ENCODE measurements around the gene SLC26A1. TPM values are rescaled to one million over a fixed set of nuclear protein-coding genes. Genes with fewer than 3 reads are reported as not detected.

The SLC26A1 gene
- total RNA-seq, 4 donors from 2014 or later, result 0.15 to 0.61 (median 0.19) TPM; not detected in 1

DNA sequence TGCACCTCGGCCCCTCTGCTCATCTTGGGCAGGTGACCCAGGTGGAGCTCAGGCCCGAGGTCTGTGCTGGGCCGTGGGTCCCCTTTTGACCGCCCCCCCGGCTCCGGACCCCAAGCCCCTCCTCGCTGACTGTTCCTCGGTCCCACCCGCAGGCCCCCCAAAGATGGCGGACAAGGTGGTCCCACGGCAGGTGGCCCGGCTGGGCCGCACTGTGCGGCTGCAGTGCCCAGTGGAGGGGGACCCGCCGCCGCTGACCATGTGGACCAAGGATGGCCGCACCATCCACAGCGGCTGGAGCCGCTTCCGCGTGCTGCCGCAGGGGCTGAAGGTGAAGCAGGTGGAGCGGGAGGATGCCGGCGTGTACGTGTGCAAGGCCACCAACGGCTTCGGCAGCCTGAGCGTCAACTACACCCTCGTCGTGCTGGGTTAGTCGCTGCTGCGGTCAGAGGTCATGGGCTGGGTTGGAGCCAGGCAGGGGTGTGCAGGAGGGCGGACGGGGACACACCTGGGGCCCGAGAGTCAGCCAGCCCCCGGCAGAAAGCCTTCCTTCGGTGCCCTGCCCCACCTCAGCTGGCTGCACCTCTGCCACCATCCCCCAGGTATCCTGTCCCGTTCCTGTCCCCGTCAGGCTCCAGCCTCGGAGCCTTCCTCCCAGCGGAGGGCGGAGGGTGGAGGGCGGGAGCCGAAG, 29.0 kb upstream of the SLC26A1 start:
- no peak for DNase-seq (ENCODE audit: low spot score in 2 of 2)
- WGBS, 2 donors, result 81 to 88% methylated on average over 30 to 35 of the region's 46 CpGs
- no peak overlapping the region for H3K4me3 ChIP-seq (ENCODE audit: low read depth, poor library complexity, severe bottlenecking)
- TF ChIP-seq POLR2A (IDR thresholded peaks at IDR 0.05), result no peak
- TF ChIP-seq, protein P1, sequence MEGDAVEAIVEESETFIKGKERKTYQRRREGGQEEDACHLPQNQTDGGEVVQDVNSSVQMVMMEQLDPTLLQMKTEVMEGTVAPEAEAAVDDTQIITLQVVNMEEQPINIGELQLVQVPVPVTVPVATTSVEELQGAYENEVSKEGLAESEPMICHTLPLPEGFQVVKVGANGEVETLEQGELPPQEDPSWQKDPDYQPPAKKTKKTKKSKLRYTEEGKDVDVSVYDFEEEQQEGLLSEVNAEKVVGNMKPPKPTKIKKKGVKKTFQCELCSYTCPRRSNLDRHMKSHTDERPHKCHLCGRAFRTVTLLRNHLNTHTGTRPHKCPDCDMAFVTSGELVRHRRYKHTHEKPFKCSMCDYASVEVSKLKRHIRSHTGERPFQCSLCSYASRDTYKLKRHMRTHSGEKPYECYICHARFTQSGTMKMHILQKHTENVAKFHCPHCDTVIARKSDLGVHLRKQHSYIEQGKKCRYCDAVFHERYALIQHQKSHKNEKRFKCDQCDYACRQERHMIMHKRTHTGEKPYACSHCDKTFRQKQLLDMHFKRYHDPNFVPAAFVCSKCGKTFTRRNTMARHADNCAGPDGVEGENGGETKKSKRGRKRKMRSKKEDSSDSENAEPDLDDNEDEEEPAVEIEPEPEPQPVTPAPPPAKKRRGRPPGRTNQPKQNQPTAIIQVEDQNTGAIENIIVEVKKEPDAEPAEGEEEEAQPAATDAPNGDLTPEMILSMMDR (IDR thresholded peaks at IDR 0.05), result no peak
- intact Hi-C loops (cut with DNase I; ENCODE audit: low total_unique reads), result no loop called here

DNA sequence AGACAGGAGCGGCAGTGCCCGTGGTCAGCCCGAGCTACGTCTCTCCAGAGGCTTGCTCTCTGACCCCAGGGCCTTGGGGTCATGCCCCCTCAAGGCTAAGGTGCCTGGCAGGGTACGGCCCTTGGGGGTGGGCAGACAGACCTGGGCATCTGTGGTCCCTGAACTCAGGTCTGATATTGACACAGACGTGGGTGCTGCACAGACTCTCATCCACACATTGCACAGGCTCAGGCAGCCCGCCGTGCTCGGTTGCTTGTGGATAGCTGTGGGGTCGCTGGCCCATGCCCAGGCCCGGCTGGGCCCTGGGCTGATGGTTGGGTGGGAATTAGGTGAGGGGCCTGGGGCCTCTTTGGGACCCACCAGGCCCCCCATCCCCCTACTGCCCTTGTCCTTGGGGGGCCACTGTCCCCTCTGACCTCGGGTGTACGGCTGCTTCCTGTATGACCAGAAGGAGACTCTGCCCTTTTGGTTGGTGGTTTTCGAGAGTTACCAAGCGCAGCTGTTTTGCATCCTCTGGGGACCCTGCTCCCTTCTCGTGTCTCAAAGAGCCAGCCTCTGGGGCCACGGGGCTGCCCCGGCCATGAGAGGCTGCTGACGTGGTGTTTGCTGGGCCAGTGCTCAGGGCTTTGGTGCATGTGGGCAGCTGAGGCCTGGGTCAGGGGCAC, 28.3 kb upstream of the SLC26A1 start:
- intact Hi-C loops (cut with DNase I; ENCODE audit: low total_unique reads), result no loop called here
- WGBS, 2 donors, result 83 to 91% methylated on average over 13 to 19 of the region's 19 CpGs
- DNase-seq (ENCODE audit: low spot score in 2 of 2), result no peak
- TF ChIP-seq POLR2A (IDR thresholded peaks at IDR 0.05), result no peak
- TF ChIP-seq, protein P1 (IDR thresholded peaks at IDR 0.05), result no peak
- no peak overlapping the region for H3K4me3 ChIP-seq (ENCODE audit: low read depth, poor library complexity, severe bottlenecking)

- DNase-seq (ENCODE audit: low spot score in 2 of 2), result no peak
- intact Hi-C loops (cut with DNase I; ENCODE audit: low total_unique reads), result no loop called here
Measured at GRCh38 chr4:1019729-1020470, 26.7 kb upstream of the SLC26A1 start.

GRCh38 chr4:1019320-1019719, 26.1 kb upstream of the SLC26A1 start:
- TF ChIP-seq, protein P1 (IDR thresholded peaks at IDR 0.05), result no peak
- no peak for TF ChIP-seq POLR2A (IDR thresholded peaks at IDR 0.05)
- DNase-seq (ENCODE audit: low spot score in 2 of 2), result no peak
- WGBS, 2 donors, result 71 to 80% methylated on average over 7 to 9 of the region's 9 CpGs
- intact Hi-C loops (cut with DNase I; ENCODE audit: low total_unique reads), result no loop called here
- H3K4me3 ChIP-seq (ENCODE audit: low read depth, poor library complexity, severe bottlenecking), result no peak overlapping the region

More at GRCh38 chr4:1019729-1020470, 26.7 kb upstream of the SLC26A1 start:
- no peak overlapping the region for H3K4me3 ChIP-seq (ENCODE audit: low read depth, poor library complexity, severe bottlenecking)
- TF ChIP-seq, protein P1 (IDR thresholded peaks at IDR 0.05), result no peak
- TF ChIP-seq POLR2A (IDR thresholded peaks at IDR 0.05), result no peak
- 82 to 86% methylated on average over 12 to 19 of the region's 23 CpGs for WGBS, 2 donors

GRCh38 chr4:1018147-1019020, 25.2 kb upstream of the SLC26A1 start:
- H3K4me3 ChIP-seq (ENCODE audit: low read depth, poor library complexity, severe bottlenecking), result no peak overlapping the region
- DNase-seq (ENCODE audit: low spot score in 2 of 2), result no peak
- TF ChIP-seq, protein P1 (IDR thresholded peaks at IDR 0.05), result no peak
- no peak for TF ChIP-seq POLR2A (IDR thresholded peaks at IDR 0.05)
- intact Hi-C loops (cut with DNase I; ENCODE audit: low total_unique reads), result no loop called here
- 80 to 81% methylated on average over 21 to 28 of the region's 29 CpGs for WGBS, 2 donors

All from lower leg skin (tissue), 4 donors.